GM12892 (cell line): ENCODE data around the gene PPP1R3G.

ENCODE experiments used
- POLR2A ChIP-seq: IDR thresholded peaks from 2 replicates; pipeline ENCODE4 v1.6.1; 2011; ENCODE audit warnings: low read depth, low read length, control low read depth
- POLR2AphosphoS5 ChIP-seq: IDR thresholded peaks from 2 replicates; pipeline ENCODE4 v1.6.1; 2011; ENCODE audit warnings: low read depth, low read length, control low read depth
- TAF1 ChIP-seq: IDR thresholded peaks from 2 replicates; pipeline ENCODE4 v1.6.1; 2011; ENCODE audit warnings: low read depth, mild to moderate bottlenecking, control low read depth, low read length, borderline replicate concordance

- TF ChIP-seq POLR2A (no peak), TAF1 (no peak), POLR2AphosphoS5 (no peak)
Measured at GRCh38 chr6:5119090-5119951, 34.2 kb downstream of the PPP1R3G start.
